GM12892 (cell line): ENCODE results near the gene CHRDL1.

ENCODE experiments used
- POLR2A ChIP-seq: IDR thresholded peaks from 2 replicates; pipeline ENCODE4 v1.6.1; 2011; ENCODE audit warnings: low read depth, low read length, control low read depth
- POLR2AphosphoS5 ChIP-seq: IDR thresholded peaks from 2 replicates; pipeline ENCODE4 v1.6.1; 2011; ENCODE audit warnings: low read depth, low read length, control low read depth

- no peak for TF ChIP-seq POLR2A
- TF ChIP-seq POLR2AphosphoS5, result no peak
These were observed 138.5 kb downstream of the CHRDL1 start for GRCh38 chrX:110657073-110657472.
